ENCODE data around the gene FAS.

FAS gene

DNA sequence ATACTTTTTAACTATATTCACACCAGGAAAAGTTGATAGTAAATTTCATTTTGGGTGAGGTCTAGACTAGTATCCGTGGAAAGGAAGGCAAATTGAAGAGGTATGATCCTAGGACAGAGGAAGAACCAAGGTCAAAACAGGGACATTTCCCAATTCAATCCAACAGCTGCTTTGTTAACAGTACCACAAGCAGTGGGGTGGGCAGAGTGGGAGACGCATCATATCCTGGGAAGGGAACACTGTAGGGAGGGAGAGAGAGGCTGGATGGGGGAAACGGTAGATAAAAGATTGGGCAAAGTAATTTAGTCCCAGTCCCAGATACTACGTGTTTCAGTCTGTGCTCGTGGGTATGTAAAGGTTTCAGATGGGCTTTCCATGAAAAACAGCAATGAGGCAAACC lies 9.2 kb upstream of the FAS start:
- Histone ChIP-seq H3K9me3 (no peaks in the 10 kb centered on the region), H3K27me3 (no peaks in the 10 kb centered on the region), H3K4me3 (no peak overlapping the region), H3K9ac (no peak overlapping the region), H3K36me3 (no peaks in the 10 kb centered on the region), H3K27ac (no peak overlapping the region), H4K20me1 (no peaks in the 10 kb centered on the region), H3K4me1 (peaks cover 10% of the 10 kb centered on the region), H3K4me2 (no peak overlapping the region)
- no peak for TF ChIP-seq Cebpa-rat (IDR thresholded peaks at IDR 0.05)

DNA sequence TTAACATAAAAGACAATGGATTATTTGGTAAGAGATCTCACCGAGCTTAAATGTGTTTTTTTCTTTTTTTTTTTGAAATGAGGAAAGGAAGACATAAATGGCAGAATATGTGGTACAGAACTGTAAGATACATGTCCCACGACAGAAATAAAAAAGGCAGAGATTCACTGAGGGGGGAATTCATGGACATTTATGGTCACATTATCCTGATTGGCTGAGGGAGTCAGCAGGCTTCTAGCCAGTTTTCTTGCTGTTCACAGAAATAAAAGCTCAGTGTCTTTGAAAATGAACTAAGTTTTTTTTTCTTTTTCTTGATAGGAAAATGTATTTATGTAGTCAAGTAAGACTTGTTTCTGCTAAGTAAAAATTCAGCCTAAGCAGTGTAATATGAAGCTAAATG lies 8.2 kb upstream of the FAS start:
- Histone ChIP-seq H3K4me1 (peaks cover 19% of the 10 kb centered on the region), H3K9ac (no peak overlapping the region), H4K20me1 (no peaks in the 10 kb centered on the region), H3K9me3 (no peaks in the 10 kb centered on the region), H3K4me3 (no peak overlapping the region), H3K4me2 (no peak overlapping the region), H3K36me3 (no peaks in the 10 kb centered on the region), H3K27ac (no peak overlapping the region), H3K27me3 (no peaks in the 10 kb centered on the region)
- TF ChIP-seq Cebpa-rat (IDR thresholded peaks at IDR 0.05) = no peak

DNA sequence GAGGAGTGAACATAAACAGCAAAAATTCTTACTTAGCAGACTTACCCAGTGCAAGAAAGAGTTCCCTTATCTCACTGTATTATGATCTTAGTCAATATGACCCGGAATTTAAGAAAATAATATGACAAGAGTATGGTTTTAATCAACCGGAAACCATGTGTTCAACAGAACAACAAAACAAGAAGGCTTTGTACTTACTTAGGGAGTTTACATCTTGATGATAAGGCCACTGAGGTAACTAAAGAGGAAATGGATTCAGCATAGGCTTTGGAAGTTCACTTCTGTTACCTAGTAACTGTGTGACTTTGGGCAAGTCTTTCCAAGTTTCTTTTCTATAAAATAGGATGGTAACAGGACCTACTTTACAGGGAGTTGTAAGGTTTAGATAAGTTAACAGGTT lies 7.4 kb upstream of the FAS start:
- no peak overlapping the region for H3K4me2 ChIP-seq
- no peaks in the 10 kb centered on the region for H3K36me3 ChIP-seq
- H3K9me3 ChIP-seq = no peaks in the 10 kb centered on the region
- H3K4me1 ChIP-seq = peaks cover 21% of the 10 kb centered on the region
- H4K20me1 ChIP-seq = no peaks in the 10 kb centered on the region
- no peak overlapping the region for H3K9ac ChIP-seq
- H3K27me3 ChIP-seq = no peaks in the 10 kb centered on the region
- H3K27ac ChIP-seq = no peak overlapping the region
- no peak for TF ChIP-seq Cebpa-rat (IDR thresholded peaks at IDR 0.05)
- H3K4me3 ChIP-seq = no peak overlapping the region

DNA sequence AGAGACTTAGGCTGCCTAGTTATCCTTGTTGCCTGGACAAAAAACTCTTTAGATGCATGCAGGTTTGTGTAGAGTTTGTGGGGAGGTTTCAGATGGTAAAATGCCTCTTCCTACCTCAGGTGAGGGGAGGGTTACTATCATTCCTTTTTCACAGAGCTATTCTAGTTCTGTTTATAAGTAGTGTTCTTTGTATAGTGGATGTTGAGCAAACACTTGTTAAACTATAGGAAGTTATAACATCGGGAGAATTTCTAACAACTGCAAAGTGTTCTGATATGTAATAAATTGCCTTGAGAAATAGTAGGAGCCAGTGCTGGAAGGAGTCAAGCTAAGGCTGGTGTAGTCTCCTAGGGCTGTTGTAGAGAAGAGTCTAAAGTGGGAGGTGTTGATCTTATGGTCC lies 6.7 kb upstream of the FAS start:
- H4K20me1 ChIP-seq = no peaks in the 10 kb centered on the region
- H3K4me1 ChIP-seq = peaks cover 18% of the 10 kb centered on the region
- no peak overlapping the region for H3K9ac ChIP-seq
- H3K4me2 ChIP-seq = no peak overlapping the region
- H3K4me3 ChIP-seq = no peak overlapping the region
- no peak for TF ChIP-seq Cebpa-rat (IDR thresholded peaks at IDR 0.05)
- H3K27me3 ChIP-seq = no peaks in the 10 kb centered on the region
- no peaks in the 10 kb centered on the region for H3K9me3 ChIP-seq
- no peak overlapping the region for H3K27ac ChIP-seq
- H3K36me3 ChIP-seq = no peaks in the 10 kb centered on the region

DNA sequence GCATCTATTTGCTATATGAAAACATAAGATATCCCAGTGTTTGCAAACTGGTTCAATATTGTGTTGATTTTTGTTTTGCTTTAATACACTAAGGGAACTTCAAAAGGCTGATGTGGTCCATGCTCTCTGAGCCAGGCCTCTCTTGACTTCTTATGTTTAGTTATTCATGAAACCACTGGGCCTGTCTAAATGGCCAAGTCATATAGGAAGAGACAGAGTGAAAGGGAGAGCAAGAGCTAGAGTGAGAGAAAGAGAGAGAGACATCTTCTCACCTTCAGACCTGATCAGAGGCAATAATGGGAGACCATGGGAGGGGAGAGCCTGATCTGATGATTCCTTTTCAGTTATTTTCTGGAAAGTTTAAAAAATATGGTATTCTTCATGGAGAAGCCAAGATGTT lies 6.1 kb upstream of the FAS start:
- TF ChIP-seq Cebpa-rat (IDR thresholded peaks at IDR 0.05) = no peak
- peaks cover 12% of the 10 kb centered on the region; the same call in 1 of the 2 replicates for H3K4me1 ChIP-seq
- H3K9me3 ChIP-seq = no peaks in the 10 kb centered on the region
- H3K9ac ChIP-seq = no peak overlapping the region
- H4K20me1 ChIP-seq = no peaks in the 10 kb centered on the region
- no peak overlapping the region for H3K4me2 ChIP-seq
- no peaks in the 10 kb centered on the region for H3K27me3 ChIP-seq
- no peaks in the 10 kb centered on the region for H3K36me3 ChIP-seq
- no peak overlapping the region for H3K27ac ChIP-seq
- no peak overlapping the region for H3K4me3 ChIP-seq

DNA sequence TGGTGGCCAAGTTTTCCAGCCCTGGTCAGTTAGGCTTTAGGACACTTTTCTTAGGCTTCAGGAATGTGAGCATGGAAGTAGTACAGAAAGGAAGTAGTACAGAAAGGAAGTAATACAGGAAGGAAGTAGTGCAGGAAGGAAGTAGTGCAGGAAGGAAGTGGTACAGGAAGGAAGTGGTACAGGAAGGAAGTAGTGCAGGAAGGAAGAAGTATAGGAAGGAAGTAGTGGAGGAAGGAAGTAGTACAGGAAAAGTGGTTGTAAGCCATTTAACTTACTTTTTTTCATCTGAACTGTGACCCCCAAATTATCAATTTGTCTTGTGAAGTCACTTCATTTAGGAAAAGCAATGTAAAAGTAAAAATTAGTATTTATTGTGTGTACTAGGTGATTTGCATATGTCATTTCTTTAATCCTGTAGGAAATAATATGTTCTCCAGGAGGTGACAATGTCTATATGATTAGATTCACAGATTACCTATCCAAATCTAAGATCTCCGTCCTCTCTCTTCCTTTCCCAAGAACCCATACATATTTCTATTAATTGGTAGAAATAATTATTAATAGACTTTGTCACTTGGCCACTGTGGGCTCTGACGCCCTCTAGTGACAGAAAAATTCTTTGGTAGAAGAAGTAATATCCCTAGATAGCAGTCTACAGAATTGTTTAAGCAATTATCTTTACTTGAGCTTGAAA lies 3.9 kb upstream of the FAS start:
- H3K4me1 ChIP-seq = peaks cover 23% of the 10 kb centered on the region
- no peaks in the 10 kb centered on the region for H4K20me1 ChIP-seq
- no peak overlapping the region for H3K27ac ChIP-seq
- H3K9ac ChIP-seq = no peak overlapping the region
- no peak overlapping the region for H3K4me2 ChIP-seq
- no peaks in the 10 kb centered on the region for H3K9me3 ChIP-seq
- no peak overlapping the region for H3K4me3 ChIP-seq
- no peaks in the 10 kb centered on the region for H3K36me3 ChIP-seq
- H3K27me3 ChIP-seq = no peaks in the 10 kb centered on the region
- no peak for TF ChIP-seq Cebpa-rat (IDR thresholded peaks at IDR 0.05)

DNA sequence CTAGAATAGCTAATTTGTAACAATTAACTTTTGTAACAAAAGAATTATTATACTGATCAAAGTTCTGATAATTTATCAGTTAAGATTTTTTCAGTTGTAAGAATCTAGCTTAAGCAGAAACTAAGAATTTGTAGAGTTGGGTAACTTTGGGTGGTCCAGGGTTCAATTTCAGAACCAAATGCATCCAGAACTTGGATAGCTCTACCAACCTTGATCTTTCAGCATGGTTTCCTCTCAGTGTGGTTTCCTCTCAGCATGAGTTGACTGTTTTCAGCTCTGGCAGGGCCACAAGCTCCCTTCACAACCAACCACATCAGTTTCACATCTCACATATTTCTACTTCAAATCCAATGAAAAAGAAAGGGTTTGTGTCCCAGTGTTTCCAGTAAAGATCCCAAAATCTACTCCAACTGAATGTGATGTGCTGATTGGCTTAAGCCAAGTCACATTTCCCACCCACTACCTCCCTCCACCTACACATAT lies 3.3 kb upstream of the FAS start:
- Histone ChIP-seq H3K4me3 (no peak overlapping the region), H3K4me1 (peaks cover 29% of the 10 kb centered on the region), H3K9me3 (no peaks in the 10 kb centered on the region), H4K20me1 (no peaks in the 10 kb centered on the region), H3K36me3 (no peaks in the 10 kb centered on the region), H3K27ac (no peak overlapping the region), H3K9ac (no peak overlapping the region), H3K4me2 (no peak overlapping the region), H3K27me3 (no peaks in the 10 kb centered on the region)
- no peak for TF ChIP-seq Cebpa-rat (IDR thresholded peaks at IDR 0.05)

DNA sequence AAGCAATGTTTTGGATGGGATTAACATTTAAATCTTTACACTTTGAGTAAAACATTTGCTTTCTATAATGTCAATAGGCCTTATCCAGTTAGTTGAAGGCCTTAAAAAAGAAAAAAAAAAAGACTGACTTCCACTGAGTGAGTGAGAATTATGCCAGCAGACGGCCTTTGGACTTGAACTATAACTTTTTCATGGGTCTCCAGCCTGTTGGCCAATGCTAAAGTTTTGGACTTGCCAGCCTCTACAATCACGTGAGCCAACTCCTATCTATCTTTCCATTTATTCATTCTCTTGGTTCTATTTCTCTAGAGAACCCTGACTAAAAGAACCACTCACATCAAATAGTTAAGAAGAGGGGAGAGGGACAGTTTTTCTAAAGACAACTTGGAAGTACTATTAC lies 2.8 kb upstream of the FAS start:
- Histone ChIP-seq H3K4me2 (no peak overlapping the region), H3K27me3 (no peaks in the 10 kb centered on the region), H3K4me3 (no peak overlapping the region), H3K36me3 (no peaks in the 10 kb centered on the region), H3K9me3 (no peaks in the 10 kb centered on the region), H3K27ac (no peak overlapping the region), H3K9ac (no peak overlapping the region), H3K4me1 (peaks cover 30% of the 10 kb centered on the region), H4K20me1 (no peaks in the 10 kb centered on the region)
- TF ChIP-seq Cebpa-rat (IDR thresholded peaks at IDR 0.05) = no peak

DNA sequence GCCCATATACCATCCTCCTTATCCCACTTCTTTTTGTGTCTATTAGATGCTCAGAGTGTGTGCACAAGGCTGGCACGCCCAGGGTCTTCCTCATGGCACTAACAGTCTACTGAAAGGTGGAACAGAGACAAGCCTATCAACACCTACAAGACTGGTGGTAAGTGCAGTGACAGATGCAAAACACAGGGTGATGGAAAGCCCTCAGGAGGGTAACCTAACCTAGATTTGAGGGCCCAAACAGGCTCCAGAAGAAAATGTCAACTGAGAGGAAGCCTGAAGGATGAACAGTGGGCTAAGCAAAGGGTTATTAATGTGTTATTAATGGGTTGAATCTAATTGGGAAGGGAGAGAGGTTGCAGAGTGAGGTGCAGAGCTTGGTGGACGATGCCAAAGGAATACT lies 1.2 kb upstream of the FAS start:
- no peak for TF ChIP-seq Cebpa-rat (IDR thresholded peaks at IDR 0.05)
- no peaks in the 10 kb centered on the region for H3K36me3 ChIP-seq
- H3K4me1 ChIP-seq = peaks cover 30% of the 10 kb centered on the region
- no peak overlapping the region for H3K9ac ChIP-seq
- no peaks in the 10 kb centered on the region for H3K9me3 ChIP-seq
- no peak overlapping the region for H3K4me3 ChIP-seq
- no peaks in the 10 kb centered on the region for H3K27me3 ChIP-seq
- H3K4me2 ChIP-seq = peak overlapping the region; percentile 88; the same call in 1 of the 2 replicates
- H4K20me1 ChIP-seq = no peaks in the 10 kb centered on the region
- no peak overlapping the region for H3K27ac ChIP-seq

DNA sequence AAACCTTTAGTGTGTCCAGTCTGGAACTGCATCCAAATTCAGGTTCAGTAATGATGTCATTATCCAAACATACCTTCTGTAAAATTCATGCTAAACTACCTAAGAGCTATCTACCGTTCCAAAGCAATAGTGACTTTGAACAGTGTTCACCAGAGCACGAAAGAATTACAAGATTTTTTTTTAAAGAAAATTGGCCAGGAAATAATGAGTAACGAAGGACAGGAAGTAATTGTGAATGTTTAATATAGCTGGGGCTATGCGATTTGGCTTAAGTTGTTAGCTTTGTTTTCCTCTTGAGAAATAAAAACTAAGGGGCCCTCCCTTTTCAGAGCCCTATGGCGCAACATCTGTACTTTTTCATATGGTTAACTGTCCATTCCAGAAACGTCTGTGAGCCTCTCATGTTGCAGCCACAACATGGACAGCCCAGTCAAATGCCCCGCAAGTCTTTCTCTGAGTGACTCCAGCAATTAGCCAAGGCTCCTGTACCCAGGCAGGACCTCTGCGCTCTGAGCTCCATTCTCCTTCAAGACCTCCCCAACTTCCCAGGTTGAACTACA lies 694 bp upstream of the FAS start:
- Histone ChIP-seq H3K27ac (no peak overlapping the region), H4K20me1 (no peaks in the 10 kb centered on the region), H3K4me1 (peaks cover 30% of the 10 kb centered on the region), H3K4me2 (peak overlapping the region; percentile 88), H3K27me3 (no peaks in the 10 kb centered on the region), H3K36me3 (no peaks in the 10 kb centered on the region), H3K4me3 (peak overlapping the region; percentile 75), H3K9ac (no peak overlapping the region), H3K9me3 (no peaks in the 10 kb centered on the region)
- TF ChIP-seq Cebpa-rat (IDR thresholded peaks at IDR 0.05) = peak; percentile 47; the same call in 1 of the 2 replicates

All from BLaER1 (cell line).